Neural cell (in vitro differentiated cells): ENCODE results near the gene MRPL10. TPM values are rescaled to one million over a fixed set of nuclear protein-coding genes. Genes with fewer than 3 reads are reported as not detected.

Source experiments
- H2AFZ ChIP-seq: fragments of 200-600, 300-800 bp; sonication (generic), shearing (Covaris generic); 2 replicates; pipeline ENCODE4 v1.6.0; 2014; ENCODE audit warnings: low read depth, mild to moderate bottlenecking, antibody characterized with exemption, low read length, moderate library complexity
- H3F3A ChIP-seq: fragments of 200-600 bp; shearing (Covaris generic); 2 replicates; pipeline ENCODE4 v1.6.1; 2016; ENCODE audit warnings: mild to moderate bottlenecking, moderate library complexity, mixed read lengths, antibody characterized with exemption, low read length; ENCODE audit not compliant: insufficient read depth, poor library complexity, severe bottlenecking
- H3K27ac ChIP-seq: fragments of 200-600, 300-800 bp; sonication (generic), shearing (Covaris generic); 2 replicates; pipeline ENCODE4 v1.5.1; 2014; ENCODE audit warnings: mild to moderate bottlenecking, low read length, moderate library complexity
- H3K27me3 ChIP-seq: fragments of 300-800, 200-600 bp; sonication (generic), shearing (Covaris generic); 2 replicates; pipeline ENCODE4 v1.6.0; 2014; ENCODE audit warnings: mild to moderate bottlenecking, low read depth, low read length, moderate library complexity; ENCODE audit not compliant: insufficient read depth
- H3K36me3 ChIP-seq: fragments of 300-800, 200-600 bp; sonication (generic), shearing (Covaris generic); 2 replicates; pipeline ENCODE4 v1.5.1; 2014; ENCODE audit warnings: mild to moderate bottlenecking, antibody characterized with exemption, low read length, moderate library complexity; ENCODE audit not compliant: insufficient read depth
- H3K4me2 ChIP-seq: fragments of 300-800, 200-600 bp; sonication (generic), shearing (Covaris generic); 2 replicates; pipeline ENCODE4 v1.6.0; 2014; ENCODE audit warnings: mild to moderate bottlenecking, low read length
- H3K4me3 ChIP-seq: fragments of 300-800, 200-600 bp; sonication (generic), shearing (Covaris generic); 2 replicates; pipeline ENCODE4 v1.5.1; 2014; ENCODE audit warnings: mild to moderate bottlenecking, low read length, moderate library complexity
- H3K79me2 ChIP-seq: fragments of 200-600 bp; shearing (Covaris generic); replicated peaks from 2 replicates; pipeline ENCODE4 v1.6.0; 2014; ENCODE audit warnings: mild to moderate bottlenecking, low read length, moderate library complexity; ENCODE audit not compliant: insufficient read depth
- H3K9ac ChIP-seq: fragments of 300-800, 200-600 bp; sonication (generic), shearing (Covaris generic); 2 replicates; pipeline ENCODE4 v1.6.1; 2016; ENCODE audit warnings: mild to moderate bottlenecking, low read length, mixed read lengths
- H3K9me2 ChIP-seq: fragments of 200-600 bp; shearing (Covaris generic); 2 replicates; pipeline ENCODE4 v1.6.1; 2016; ENCODE audit warnings: mild to moderate bottlenecking, low read length, mixed read lengths; ENCODE audit not compliant: insufficient read depth
- H3K9me3 ChIP-seq: fragments of 200-600, 300-800 bp; sonication (generic), shearing (Covaris generic); 2 replicates; pipeline ENCODE4 v1.6.1; 2016; ENCODE audit warnings: mild to moderate bottlenecking, mixed run types, low read length, moderate library complexity, mixed read lengths
- H4K20me1 ChIP-seq: fragments of 200-600 bp; shearing (Covaris generic); 2 replicates; pipeline ENCODE4 v1.6.1; 2016; ENCODE audit warnings: mild to moderate bottlenecking, mixed run types; ENCODE audit not compliant: insufficient read depth
- EP300 ChIP-seq: fragments of 450-650 bp; conservative IDR thresholded peaks from 2 replicates; pipeline ENCODE4 v1.6.1; 2014; ENCODE audit warnings: antibody characterized with exemption, mild to moderate bottlenecking, moderate library complexity; ENCODE audit not compliant: poor library complexity, severe bottlenecking
- EZH2 ChIP-seq: fragments of 200-600, 300-800 bp; shearing (Covaris generic), sonication (generic); IDR thresholded peaks from 2 replicates; pipeline ENCODE4 v1.6.1; 2014; ENCODE audit warnings: antibody characterized with exemption, low read length, borderline replicate concordance, mild to moderate bottlenecking; ENCODE audit not compliant: insufficient read depth, poor library complexity, severe bottlenecking
- MXI1 ChIP-seq: fragments of 450-650 bp; conservative IDR thresholded peaks from 2 replicates; pipeline ENCODE4 v1.6.1; 2014; ENCODE audit warnings: antibody characterized with exemption, mild to moderate bottlenecking; ENCODE audit not compliant: poor library complexity, severe bottlenecking
- POLR2AphosphoS5 ChIP-seq: IDR thresholded peaks from 2 replicates; pipeline ENCODE4 v1.6.1; 2012
- RAD21 ChIP-seq: fragments of 450-650 bp; conservative IDR thresholded peaks from 2 replicates; pipeline ENCODE4 v1.6.1; 2014; ENCODE audit warnings: antibody characterized with exemption, mild to moderate bottlenecking, moderate library complexity
- SMC3 ChIP-seq: fragments of 450-650 bp; conservative IDR thresholded peaks from 2 replicates; pipeline ENCODE4 v1.6.1; 2014; ENCODE audit warnings: antibody characterized with exemption, mild to moderate bottlenecking, moderate library complexity; ENCODE audit not compliant: poor library complexity
- TAF1 ChIP-seq: IDR thresholded peaks from 2 replicates; pipeline ENCODE4 v1.6.1; 2012; ENCODE audit warnings: low read depth
- polyA plus RNA-seq: library from polyadenylated mRNA; depleted of rRNA; stranded (reverse); fragments of >200 nt; gene quantifications from 2 replicates; pipeline ENCODE4 v1.2.3, GENCODE V29; 2014
- TF ChIP-seq, protein P1 (sequence below): fragments of 450-650 bp; IDR thresholded peaks from 2 replicates; pipeline ENCODE4 v1.5.1; 2014; ENCODE audit warnings: antibody characterized with exemption, mild to moderate bottlenecking, moderate library complexity; ENCODE audit not compliant: poor library complexity, severe bottlenecking
- TF ChIP-seq, protein P2 (sequence below): IDR thresholded peaks from 2 replicates; pipeline ENCODE4 v1.6.1; 2012; ENCODE audit warnings: borderline replicate concordance

The MRPL10 gene
- polyA plus RNA-seq, 1 donor from 2014 or later: 34.2 TPM

DNA sequence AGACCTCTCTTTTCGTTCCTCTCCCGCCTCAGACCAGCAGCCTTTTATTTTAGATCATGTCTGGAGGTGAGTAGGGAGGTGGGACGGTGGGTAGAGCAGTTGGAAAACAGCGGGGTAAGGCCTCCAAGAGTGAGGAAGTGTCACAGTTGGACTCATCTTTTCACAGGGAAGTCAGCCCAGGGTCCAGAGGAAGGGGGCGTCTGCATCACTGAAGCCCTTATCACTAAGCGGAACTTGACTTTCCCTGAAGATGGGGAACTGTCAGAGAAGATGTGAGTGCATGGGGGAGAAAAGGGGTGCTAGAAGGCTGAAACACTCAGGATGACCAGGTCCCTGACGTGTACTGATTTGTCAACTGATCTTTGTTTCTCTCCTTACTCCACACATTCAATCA is 590 bp upstream of the MRPL10 start:
- H3K4me2 ChIP-seq: peak overlapping the region; percentile 89
- TF ChIP-seq EZH2: no peak
- TF ChIP-seq, protein P1, sequence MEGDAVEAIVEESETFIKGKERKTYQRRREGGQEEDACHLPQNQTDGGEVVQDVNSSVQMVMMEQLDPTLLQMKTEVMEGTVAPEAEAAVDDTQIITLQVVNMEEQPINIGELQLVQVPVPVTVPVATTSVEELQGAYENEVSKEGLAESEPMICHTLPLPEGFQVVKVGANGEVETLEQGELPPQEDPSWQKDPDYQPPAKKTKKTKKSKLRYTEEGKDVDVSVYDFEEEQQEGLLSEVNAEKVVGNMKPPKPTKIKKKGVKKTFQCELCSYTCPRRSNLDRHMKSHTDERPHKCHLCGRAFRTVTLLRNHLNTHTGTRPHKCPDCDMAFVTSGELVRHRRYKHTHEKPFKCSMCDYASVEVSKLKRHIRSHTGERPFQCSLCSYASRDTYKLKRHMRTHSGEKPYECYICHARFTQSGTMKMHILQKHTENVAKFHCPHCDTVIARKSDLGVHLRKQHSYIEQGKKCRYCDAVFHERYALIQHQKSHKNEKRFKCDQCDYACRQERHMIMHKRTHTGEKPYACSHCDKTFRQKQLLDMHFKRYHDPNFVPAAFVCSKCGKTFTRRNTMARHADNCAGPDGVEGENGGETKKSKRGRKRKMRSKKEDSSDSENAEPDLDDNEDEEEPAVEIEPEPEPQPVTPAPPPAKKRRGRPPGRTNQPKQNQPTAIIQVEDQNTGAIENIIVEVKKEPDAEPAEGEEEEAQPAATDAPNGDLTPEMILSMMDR: no peak
- no peak for TF ChIP-seq TAF1
- TF ChIP-seq EP300: no peak
- no peak for TF ChIP-seq RAD21
- no peak for TF ChIP-seq SMC3
- no peak for TF ChIP-seq POLR2AphosphoS5
- TF ChIP-seq, protein P2, sequence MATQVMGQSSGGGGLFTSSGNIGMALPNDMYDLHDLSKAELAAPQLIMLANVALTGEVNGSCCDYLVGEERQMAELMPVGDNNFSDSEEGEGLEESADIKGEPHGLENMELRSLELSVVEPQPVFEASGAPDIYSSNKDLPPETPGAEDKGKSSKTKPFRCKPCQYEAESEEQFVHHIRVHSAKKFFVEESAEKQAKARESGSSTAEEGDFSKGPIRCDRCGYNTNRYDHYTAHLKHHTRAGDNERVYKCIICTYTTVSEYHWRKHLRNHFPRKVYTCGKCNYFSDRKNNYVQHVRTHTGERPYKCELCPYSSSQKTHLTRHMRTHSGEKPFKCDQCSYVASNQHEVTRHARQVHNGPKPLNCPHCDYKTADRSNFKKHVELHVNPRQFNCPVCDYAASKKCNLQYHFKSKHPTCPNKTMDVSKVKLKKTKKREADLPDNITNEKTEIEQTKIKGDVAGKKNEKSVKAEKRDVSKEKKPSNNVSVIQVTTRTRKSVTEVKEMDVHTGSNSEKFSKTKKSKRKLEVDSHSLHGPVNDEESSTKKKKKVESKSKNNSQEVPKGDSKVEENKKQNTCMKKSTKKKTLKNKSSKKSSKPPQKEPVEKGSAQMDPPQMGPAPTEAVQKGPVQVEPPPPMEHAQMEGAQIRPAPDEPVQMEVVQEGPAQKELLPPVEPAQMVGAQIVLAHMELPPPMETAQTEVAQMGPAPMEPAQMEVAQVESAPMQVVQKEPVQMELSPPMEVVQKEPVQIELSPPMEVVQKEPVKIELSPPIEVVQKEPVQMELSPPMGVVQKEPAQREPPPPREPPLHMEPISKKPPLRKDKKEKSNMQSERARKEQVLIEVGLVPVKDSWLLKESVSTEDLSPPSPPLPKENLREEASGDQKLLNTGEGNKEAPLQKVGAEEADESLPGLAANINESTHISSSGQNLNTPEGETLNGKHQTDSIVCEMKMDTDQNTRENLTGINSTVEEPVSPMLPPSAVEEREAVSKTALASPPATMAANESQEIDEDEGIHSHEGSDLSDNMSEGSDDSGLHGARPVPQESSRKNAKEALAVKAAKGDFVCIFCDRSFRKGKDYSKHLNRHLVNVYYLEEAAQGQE: no peak
- TF ChIP-seq MXI1: no peak
- H3K9me2 ChIP-seq: no peaks in the 10 kb centered on the region
- H3K9ac ChIP-seq: peak overlapping the region; percentile 80
- H3K79me2 ChIP-seq: peaks cover 6% of the 10 kb centered on the region
- H2AFZ ChIP-seq: peak overlapping the region; percentile 44
- no peaks in the 10 kb centered on the region for H4K20me1 ChIP-seq
- H3K27me3 ChIP-seq: no peaks in the 10 kb centered on the region
- peaks cover 2% of the 10 kb centered on the region for H3F3A ChIP-seq
- H3K9me3 ChIP-seq: no peaks in the 10 kb centered on the region
- peak overlapping the region; percentile 71 for H3K4me3 ChIP-seq
- H3K27ac ChIP-seq: peak overlapping the region; percentile 28
- no peaks in the 10 kb centered on the region for H3K36me3 ChIP-seq

DNA sequence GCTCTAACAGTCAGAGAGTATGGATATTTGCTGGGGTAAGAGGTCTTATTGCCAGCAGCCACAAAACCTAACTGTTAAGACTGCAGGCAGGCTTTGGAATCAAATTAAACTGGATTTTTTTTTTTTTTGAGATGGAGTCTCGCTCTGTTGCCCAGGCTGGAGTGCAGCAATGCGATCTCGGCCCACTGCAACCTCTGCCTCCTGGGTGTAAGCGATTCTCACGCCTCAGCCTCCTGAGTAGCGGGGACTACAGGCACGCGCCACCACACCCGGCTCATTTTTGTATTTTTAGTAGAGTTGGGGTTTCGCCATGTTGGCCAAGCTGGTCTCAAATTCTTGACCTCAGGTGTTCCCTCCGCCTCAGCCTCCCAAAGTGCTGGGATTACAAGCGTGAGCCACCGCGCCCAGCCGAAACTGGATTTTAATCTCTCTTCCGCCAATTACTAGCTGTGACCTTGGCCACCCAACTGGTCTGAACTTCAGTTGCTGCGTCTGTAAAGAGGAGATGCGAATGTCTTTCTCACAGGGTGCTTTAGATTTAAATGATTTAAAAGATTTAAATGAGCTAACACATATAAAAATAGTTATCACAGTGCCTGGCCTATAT is 842 bp downstream of the MRPL10 start:
- Histone ChIP-seq H3K9me2 (no peaks in the 10 kb centered on the region), H3K4me2 (peak overlapping the region; percentile 77), H3K79me2 (peaks cover 6% of the 10 kb centered on the region), H4K20me1 (no peaks in the 10 kb centered on the region), H3K27me3 (no peaks in the 10 kb centered on the region), H3K4me3 (peak overlapping the region; percentile 71), H3K9ac (peak overlapping the region; percentile 80), H3K9me3 (no peaks in the 10 kb centered on the region), H3K27ac (peak overlapping the region; percentile 77), H3F3A (peaks cover 2% of the 10 kb centered on the region), H3K36me3 (no peaks in the 10 kb centered on the region), H2AFZ (no peak overlapping the region)
- no peak for TF ChIP-seq POLR2AphosphoS5
- no peak for TF ChIP-seq EZH2
- no peak for TF ChIP-seq EP300
- no peak for TF ChIP-seq TAF1
- no peak for TF ChIP-seq SMC3
- TF ChIP-seq, protein P1: no peak
